Cardiac muscle cell (in vitro differentiated cells and primary cell): Measurements from ENCODE around the gene MASTL. TPM values are rescaled to one million over a fixed set of nuclear protein-coding genes. Genes with fewer than 3 reads are reported as not detected.
A peak's percentile ranks its signal among the peaks of the same experiment; 100 is the strongest.

ENCODE experiments used
- DNase-seq, 2 donors: peaks; one replicate each; pipeline versions ENCODE4 v3.0.0 to v3.0.0-alpha.2; 2010 to 2017; ENCODE audit warnings: low read depth in 1 of 2, low spot score in 1 of 2
- H3K27ac ChIP-seq: fragments of 200-600 bp; sonication (generic); 2 replicates; pipeline ENCODE4 v1.5.1; 2016
- H3K27me3 ChIP-seq: fragments of 200-600 bp; sonication (generic); 2 replicates; pipeline ENCODE4 v1.6.0; 2016; ENCODE audit warnings: control low read depth
- H3K36me3 ChIP-seq: fragments of 200-600 bp; sonication (generic); 2 replicates; pipeline ENCODE4 v1.5.1; 2016; ENCODE audit warnings: control low read depth
- H3K4me1 ChIP-seq: fragments of 200-600 bp; sonication (generic); 2 replicates; pipeline ENCODE4 v1.8.1; 2017; ENCODE audit warnings: low read depth, mild to moderate bottlenecking, mixed run types
- H3K4me3 ChIP-seq: fragments of 200-600 bp; sonication (generic); 2 replicates; pipeline ENCODE4 v1.5.1; 2016; ENCODE audit warnings: mild to moderate bottlenecking
- H3K9me3 ChIP-seq: fragments of 200-600 bp; sonication (generic); 2 replicates; pipeline ENCODE4 v1.5.1; 2017; ENCODE audit warnings: low read depth, mild to moderate bottlenecking, control low read depth
- polyA plus RNA-seq: library from polyadenylated mRNA; unstranded; fragments of >200 nt; fragmentation: Nextera tagmentation; extraction: Ambion mirVana; gene quantifications from 2 replicates; pipeline ENCODE4 v1.2.1, GENCODE V29; 2016
- total RNA-seq: library from RNA; depleted of rRNA; stranded (reverse); fragments of >200 nt; gene quantifications from 2 replicates; pipeline ENCODE4 v1.2.3, GENCODE V29; 2016
- TF ChIP-seq, protein P1 (sequence below): IDR thresholded peaks from 2 replicates; pipeline ENCODE4 v1.5.1; 2012; ENCODE audit warnings: low read depth, mild to moderate bottlenecking, low read length

Gene MASTL
- total and polyA plus RNA-seq, 2 experiments from 2014 or later, result 10.8 to 13.4 TPM

DNA sequence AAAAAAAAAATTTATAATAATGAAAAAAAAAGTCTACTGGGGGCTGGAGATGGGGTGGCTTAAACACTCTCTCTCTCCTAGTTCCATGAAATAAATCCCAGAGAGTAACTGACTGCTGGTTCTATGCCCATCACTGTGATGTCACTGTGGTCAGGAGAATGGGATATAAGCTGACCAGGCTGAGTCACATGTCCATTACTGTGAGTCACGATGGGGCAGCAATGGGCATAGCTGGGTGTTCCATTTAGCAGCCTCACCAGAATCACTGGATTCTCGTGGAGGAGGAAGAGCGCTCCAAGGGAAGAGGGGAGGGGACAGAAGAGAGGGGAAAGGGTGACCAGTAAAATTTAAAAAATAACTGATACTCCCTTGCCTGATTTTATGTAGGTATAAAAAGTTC is 37.1 kb downstream of the MASTL start:
- peaks cover 8% of the 10 kb centered on the region for H3K36me3 ChIP-seq
- no peak overlapping the region for H3K4me3 ChIP-seq
- no peaks in the 10 kb centered on the region for H3K27me3 ChIP-seq
- H3K27ac ChIP-seq, result no peak overlapping the region
- peak in 1 of 2 donors; percentile 92 for DNase-seq
- TF ChIP-seq, protein P1, sequence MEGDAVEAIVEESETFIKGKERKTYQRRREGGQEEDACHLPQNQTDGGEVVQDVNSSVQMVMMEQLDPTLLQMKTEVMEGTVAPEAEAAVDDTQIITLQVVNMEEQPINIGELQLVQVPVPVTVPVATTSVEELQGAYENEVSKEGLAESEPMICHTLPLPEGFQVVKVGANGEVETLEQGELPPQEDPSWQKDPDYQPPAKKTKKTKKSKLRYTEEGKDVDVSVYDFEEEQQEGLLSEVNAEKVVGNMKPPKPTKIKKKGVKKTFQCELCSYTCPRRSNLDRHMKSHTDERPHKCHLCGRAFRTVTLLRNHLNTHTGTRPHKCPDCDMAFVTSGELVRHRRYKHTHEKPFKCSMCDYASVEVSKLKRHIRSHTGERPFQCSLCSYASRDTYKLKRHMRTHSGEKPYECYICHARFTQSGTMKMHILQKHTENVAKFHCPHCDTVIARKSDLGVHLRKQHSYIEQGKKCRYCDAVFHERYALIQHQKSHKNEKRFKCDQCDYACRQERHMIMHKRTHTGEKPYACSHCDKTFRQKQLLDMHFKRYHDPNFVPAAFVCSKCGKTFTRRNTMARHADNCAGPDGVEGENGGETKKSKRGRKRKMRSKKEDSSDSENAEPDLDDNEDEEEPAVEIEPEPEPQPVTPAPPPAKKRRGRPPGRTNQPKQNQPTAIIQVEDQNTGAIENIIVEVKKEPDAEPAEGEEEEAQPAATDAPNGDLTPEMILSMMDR, result no peak
- no peaks in the 10 kb centered on the region for H3K9me3 ChIP-seq
- H3K4me1 ChIP-seq, result no peaks in the 10 kb centered on the region

DNA sequence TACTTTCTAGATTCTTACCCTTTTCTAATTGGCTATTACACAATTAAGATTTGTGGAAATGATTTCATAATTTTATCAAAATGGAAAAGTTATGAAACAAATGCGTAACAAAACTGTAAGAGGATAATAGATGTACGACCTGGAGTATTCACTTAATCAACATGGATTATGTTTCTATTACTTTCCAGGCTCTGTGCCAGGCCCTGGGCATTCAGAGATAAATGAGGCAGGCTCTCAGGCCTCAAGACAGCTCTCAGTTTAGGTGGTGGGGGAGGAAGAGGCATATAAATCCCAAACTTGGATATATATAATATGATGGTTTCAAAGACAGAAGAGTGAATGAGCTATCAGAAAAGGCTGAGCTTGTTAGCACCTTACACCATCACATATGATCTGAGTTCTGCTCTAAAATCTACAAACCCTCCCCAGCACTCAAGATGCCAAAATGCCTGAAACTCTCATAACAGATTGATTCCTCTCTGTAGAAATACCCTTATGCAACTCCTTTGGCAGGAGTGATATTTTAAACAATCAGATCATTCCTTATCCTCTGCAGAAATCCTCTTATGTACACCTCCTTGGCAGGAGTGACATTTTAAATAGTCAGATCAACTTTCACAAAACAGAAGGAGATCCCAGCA is 42.9 kb downstream of the MASTL start:
- peak overlapping the region; percentile 10 for H3K27ac ChIP-seq
- H3K9me3 ChIP-seq, result no peaks in the 10 kb centered on the region
- TF ChIP-seq, protein P1, result no peak
- H3K4me1 ChIP-seq, result no peaks in the 10 kb centered on the region
- no peaks in the 10 kb centered on the region for H3K27me3 ChIP-seq
- peak in 1 of 2 donors; percentile 38 for DNase-seq
- peaks cover 20% of the 10 kb centered on the region for H3K36me3 ChIP-seq
- H3K4me3 ChIP-seq, result no peak overlapping the region

DNA sequence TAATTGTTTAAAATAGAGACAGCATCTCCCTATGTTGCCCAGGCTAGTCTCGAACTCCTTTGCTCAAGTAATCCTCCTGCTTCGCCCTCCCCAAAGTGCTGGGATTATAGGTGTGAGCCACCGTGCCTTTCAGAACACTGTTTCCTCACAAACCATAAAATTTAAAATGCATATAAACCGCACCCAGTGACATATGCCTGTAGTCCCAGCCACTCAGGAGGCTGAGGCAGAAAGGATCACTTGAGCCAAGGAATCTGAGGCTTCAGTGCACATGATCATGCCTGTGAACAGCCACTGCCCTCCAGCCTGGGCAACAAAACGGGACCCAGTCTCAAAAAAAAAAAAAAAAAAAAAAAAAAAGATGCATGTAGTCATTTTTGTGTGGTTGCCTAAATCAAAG is 48.7 kb downstream of the MASTL start:
- no peak overlapping the region for H3K27ac ChIP-seq
- H3K9me3 ChIP-seq, result no peaks in the 10 kb centered on the region
- no peaks in the 10 kb centered on the region for H3K27me3 ChIP-seq
- H3K36me3 ChIP-seq, result peaks cover 55% of the 10 kb centered on the region
- DNase-seq, result no peak
- TF ChIP-seq, protein P1, result no peak
- H3K4me1 ChIP-seq, result no peaks in the 10 kb centered on the region
- no peak overlapping the region for H3K4me3 ChIP-seq

DNA sequence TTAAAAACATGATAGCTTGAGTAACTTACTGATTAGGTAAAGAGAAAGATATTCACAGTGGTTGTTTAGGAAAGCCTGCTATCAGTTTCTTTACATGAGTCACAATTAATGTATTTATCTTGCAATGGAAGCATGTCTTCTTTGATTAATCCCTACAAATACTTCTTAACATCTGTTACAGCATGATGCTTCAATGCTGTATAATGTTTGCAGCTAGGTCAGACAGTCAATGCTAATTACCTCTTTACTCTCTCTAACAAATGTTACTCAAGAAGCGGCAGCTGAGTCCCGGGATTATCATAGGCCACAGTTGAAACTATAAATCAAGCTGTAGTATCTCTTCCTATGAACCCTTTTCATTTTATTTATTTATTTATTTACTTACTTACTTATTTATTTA is 52.2 kb downstream of the MASTL start:
- Histone ChIP-seq H3K36me3 (peaks cover 68% of the 10 kb centered on the region), H3K4me3 (no peak overlapping the region), H3K4me1 (no peaks in the 10 kb centered on the region), H3K9me3 (no peaks in the 10 kb centered on the region), H3K27ac (no peak overlapping the region), H3K27me3 (no peaks in the 10 kb centered on the region)
- TF ChIP-seq, protein P1, result no peak
- DNase-seq, result no peak

DNA sequence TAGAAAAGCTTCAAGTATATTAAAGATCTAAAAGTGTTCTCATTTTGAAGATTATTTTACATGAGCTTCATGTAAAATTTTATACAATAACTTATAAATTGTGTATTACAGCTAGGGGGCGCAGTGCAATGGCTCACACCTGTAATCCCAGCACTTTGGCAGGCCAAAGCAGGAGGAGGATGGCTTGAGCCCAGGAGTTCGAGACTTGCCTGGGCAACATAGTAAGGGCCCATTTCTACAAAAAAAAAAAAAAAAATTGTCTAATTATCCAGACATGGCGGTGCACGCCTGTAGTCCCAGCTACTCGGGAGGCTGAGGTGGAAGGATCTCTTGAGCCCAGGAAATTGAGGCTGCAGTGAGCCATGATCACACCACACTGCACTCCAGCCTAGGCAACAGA is 68.8 kb downstream of the MASTL start:
- Histone ChIP-seq H3K27ac (no peak overlapping the region), H3K36me3 (peaks cover 38% of the 10 kb centered on the region), H3K4me3 (no peak overlapping the region), H3K4me1 (no peaks in the 10 kb centered on the region), H3K9me3 (no peaks in the 10 kb centered on the region), H3K27me3 (no peaks in the 10 kb centered on the region)
- TF ChIP-seq, protein P1, result peak; percentile 60
- peak; percentile 53 to 62 for DNase-seq
